HEK293 (cell line): ENCODE measurements around the gene PERM1.

Experiments used
- CTCF ChIA-PET: fragments of 350-600 bp; formaldehyde crosslinking; extraction: SDS; loops from one replicate; lab custom pipeline; 2021; ENCODE audit warnings: antibody characterized with exemption; lab: Yijun Ruan, JAX
- POLR2A ChIA-PET: fragments of 300-600 bp; formaldehyde crosslinking; extraction: SDS; loops from one replicate; lab custom pipeline; 2020; ENCODE audit warnings: antibody characterized with exemption, inconsistent platforms; lab: Yijun Ruan, JAX
- H3K27ac ChIP-seq: fragments of 200-500 bp; sonication (Bioruptor generic); 2 replicates; pipeline ENCODE4 v1.5.1; 2014; ENCODE audit warnings: low read depth, low read length, control low read depth, inconsistent platforms; ENCODE audit errors: extremely low read depth
- H3K36me3 ChIP-seq, 2 experiments: fragments of 200-500 bp in 1 of 2; sonication (Bioruptor generic) in 1 of 2; 1 replicate in 1 of 2; 2 replicates in 1 of 2; pipeline ENCODE4 v1.5.1; 2014 to 2017; ENCODE audit warnings: inconsistent platforms in 2 of 2, low read length in 2 of 2; ENCODE audit not compliant: control insufficient read depth in 2 of 2, insufficient read depth in 1 of 2
- H3K4me1 ChIP-seq: fragments of 200-500 bp; sonication (Bioruptor generic); 2 replicates; pipeline ENCODE4 v1.5.1; 2014; ENCODE audit warnings: mild to moderate bottlenecking, low read length, inconsistent platforms; ENCODE audit not compliant: control insufficient read depth, insufficient read depth
- H3K4me3 ChIP-seq: 2 replicates; pipeline ENCODE4 v1.5.1; 2011; ENCODE audit warnings: low read depth, mild to moderate bottlenecking, control low read depth, low read length, moderate library complexity
- H3K9me3 ChIP-seq: fragments of 200-500 bp; sonication (Bioruptor generic); 2 replicates; pipeline ENCODE4 v1.5.1; 2014; ENCODE audit warnings: low read depth, low read length, inconsistent platforms; ENCODE audit not compliant: control insufficient read depth, insufficient read depth
- GLI2 ChIP-seq: fragments of 450-650 bp; formaldehyde crosslinking; IDR thresholded peaks from 2 replicates; pipeline ENCODE4; 2017; ENCODE audit warnings: missing biosample characterization, missing genetic modification characterization, low read depth, borderline replicate concordance
- KLF1 ChIP-seq: fragments of 450-650 bp; formaldehyde crosslinking; IDR thresholded peaks from 2 replicates; pipeline ENCODE4 v1.5.1; 2016; ENCODE audit warnings: missing biosample characterization, missing genetic modification characterization
- REST ChIP-seq: fragments of 450-650 bp; formaldehyde crosslinking; IDR thresholded peaks from 2 replicates; pipeline ENCODE4 v1.5.1; 2016; ENCODE audit warnings: missing biosample characterization, missing genetic modification characterization
- SALL2 ChIP-seq: fragments of 450-650 bp; formaldehyde crosslinking; IDR thresholded peaks from 2 replicates; pipeline ENCODE4 v1.5.0; 2017; ENCODE audit warnings: missing biosample characterization, mild to moderate bottlenecking, missing genetic modification characterization, borderline replicate concordance
- SP2 ChIP-seq: fragments of 450-650 bp; formaldehyde crosslinking; IDR thresholded peaks from 2 replicates; pipeline ENCODE4 v1.5.1; 2016; ENCODE audit warnings: missing biosample characterization, missing genetic modification characterization
- TRIM28 ChIP-seq: IDR thresholded peaks from 2 replicates; pipeline ENCODE4 v1.6.1; 2011; ENCODE audit warnings: low read length, control low read depth, borderline replicate concordance
- ZBTB20 ChIP-seq: fragments of 450-650 bp; formaldehyde crosslinking; IDR thresholded peaks from 2 replicates; pipeline ENCODE4 v1.5.1; 2016; ENCODE audit warnings: missing biosample characterization, missing genetic modification characterization
- ZBTB21 ChIP-seq: fragments of 450-650 bp; formaldehyde crosslinking; IDR thresholded peaks from 2 replicates; pipeline ENCODE4 v1.5.1; 2017; ENCODE audit warnings: missing biosample characterization, missing genetic modification characterization
- ZFP37 ChIP-seq: fragments of 450-650 bp; formaldehyde crosslinking; IDR thresholded peaks from 2 replicates; pipeline ENCODE4 v1.5.1; 2016; ENCODE audit warnings: missing biosample characterization, missing genetic modification characterization
- ZNF169 ChIP-seq: fragments of 450-650 bp; formaldehyde crosslinking; IDR thresholded peaks from 2 replicates; pipeline ENCODE4 v1.5.1; 2016; ENCODE audit warnings: missing biosample characterization, missing genetic modification characterization
- ZNF18 ChIP-seq: fragments of 450-650 bp; formaldehyde crosslinking; IDR thresholded peaks from 2 replicates; pipeline ENCODE4 v1.5.1; 2016; ENCODE audit warnings: missing biosample characterization, missing genetic modification characterization
- ZNF223 ChIP-seq: fragments of 450-650 bp; formaldehyde crosslinking; IDR thresholded peaks from 2 replicates; pipeline ENCODE4 v1.5.1; 2016; ENCODE audit warnings: missing biosample characterization, missing genetic modification characterization
- ZNF24 ChIP-seq: fragments of 450-650 bp; formaldehyde crosslinking; IDR thresholded peaks from 2 replicates; pipeline ENCODE4 v1.5.1; 2016; ENCODE audit warnings: missing biosample characterization, missing genetic modification characterization
- ZNF280C ChIP-seq: fragments of 450-650 bp; formaldehyde crosslinking; IDR thresholded peaks from 2 replicates; pipeline ENCODE4 v1.5.1; 2016; ENCODE audit warnings: missing biosample characterization, missing genetic modification characterization
- ZNF280D ChIP-seq: fragments of 450-650 bp; formaldehyde crosslinking; IDR thresholded peaks from 2 replicates; pipeline ENCODE4 v1.5.1; 2016; ENCODE audit warnings: missing biosample characterization, missing genetic modification characterization
- ZNF354C ChIP-seq: fragments of 450-650 bp; formaldehyde crosslinking; IDR thresholded peaks from 2 replicates; pipeline ENCODE4 v1.5.1; 2016; ENCODE audit warnings: missing biosample characterization, missing genetic modification characterization, low read depth, borderline replicate concordance
- ZNF423 ChIP-seq: fragments of 450-650 bp; formaldehyde crosslinking; IDR thresholded peaks from 2 replicates; pipeline ENCODE4 v1.5.1; 2016; ENCODE audit warnings: missing biosample characterization, missing genetic modification characterization
- ZNF449 ChIP-seq: fragments of 450-650 bp; formaldehyde crosslinking; IDR thresholded peaks from 2 replicates; pipeline ENCODE4 v1.5.1; 2017; ENCODE audit warnings: missing biosample characterization, mild to moderate bottlenecking, missing genetic modification characterization, moderate library complexity
- ZNF560 ChIP-seq: fragments of 450-650 bp; formaldehyde crosslinking; IDR thresholded peaks from 2 replicates; pipeline ENCODE4 v1.5.1; 2017; ENCODE audit warnings: missing biosample characterization, missing genetic modification characterization, borderline replicate concordance
- ZNF580 ChIP-seq: fragments of 450-650 bp; formaldehyde crosslinking; IDR thresholded peaks from 2 replicates; pipeline ENCODE4 v1.5.1; 2016; ENCODE audit warnings: missing biosample characterization, missing genetic modification characterization
- ZNF658 ChIP-seq: fragments of 450-650 bp; formaldehyde crosslinking; IDR thresholded peaks from 2 replicates; pipeline ENCODE4; 2016; ENCODE audit warnings: missing biosample characterization, missing genetic modification characterization
- ZNF701 ChIP-seq: fragments of 450-650 bp; formaldehyde crosslinking; IDR thresholded peaks from 2 replicates; pipeline ENCODE4 v1.5.1; 2016; ENCODE audit warnings: missing biosample characterization, missing genetic modification characterization
- ZNF768 ChIP-seq: fragments of 450-650 bp; formaldehyde crosslinking; IDR thresholded peaks from 2 replicates; pipeline ENCODE4 v1.5.1; 2018; ENCODE audit warnings: missing biosample characterization, mild to moderate bottlenecking, missing genetic modification characterization
- ZSCAN23 ChIP-seq: fragments of 450-650 bp; formaldehyde crosslinking; IDR thresholded peaks from 2 replicates; pipeline ENCODE4 v1.5.1; 2016; ENCODE audit warnings: missing biosample characterization, missing genetic modification characterization

Gene PERM1

GRCh38 chr1:940107-941014 is 41.5 kb downstream of the PERM1 start:
- H3K27ac ChIP-seq: peak overlapping the region; percentile 98
- peaks cover 0 to 38% of the 10 kb centered on the region in 2 experiments; a peak in 1 of 3 replicates for H3K36me3 ChIP-seq
- CTCF ChIA-PET: interaction anchor here (0.7 to 3.0 kb wide), 12 partner anchors 9 to 226 kb away, joined by 3 to 17 read pairs (median 4); no protein-coding TSS in a partner anchor
- no peaks in the 10 kb centered on the region for H3K9me3 ChIP-seq
- POLR2A ChIA-PET: interaction anchor here (0.9 to 9.4 kb wide), 13 partner anchors 9 to 61 kb away, joined by 3 to 111 read pairs (median 7); partner anchors contain the start of genes HES4, PLEKHN1 and SAMD11
- H3K4me3 ChIP-seq: peak overlapping the region; percentile 30
- H3K4me1 ChIP-seq: peaks cover 52% of the 10 kb centered on the region
- no peak for TF ChIP-seq REST (tag by site-specific recombination)
- TF ChIP-seq ZBTB20 (tag by site-specific recombination): no peak
- no peak for TF ChIP-seq ZBTB21 (tag by site-specific recombination)
- no peak for TF ChIP-seq ZNF223
- TF ChIP-seq SALL2 (tag by site-specific recombination): no peak
- no peak for TF ChIP-seq ZNF354C (tag by site-specific recombination)
- TF ChIP-seq ZNF701 (tag by site-specific recombination): no peak
- TF ChIP-seq TRIM28: no peak
- TF ChIP-seq SP2 (tag by site-specific recombination): peak; percentile 57
- peak; percentile 71 for TF ChIP-seq ZNF423 (tag by site-specific recombination)
- TF ChIP-seq ZNF24 (tag by site-specific recombination): 0 out of 2 replicates have a peak, but pooled peaks have one; percentile 57
- no peak for TF ChIP-seq ZNF280C (tag by site-specific recombination)
- no peak for TF ChIP-seq ZFP37 (tag by site-specific recombination)
- TF ChIP-seq ZNF169 (tag by site-specific recombination): no peak
- no peak for TF ChIP-seq ZSCAN23
- 0 out of 2 replicates have a peak, but pooled peaks have one; percentile 53 for TF ChIP-seq GLI2
- TF ChIP-seq ZNF560: no peak
- TF ChIP-seq ZNF280D (tag by site-specific recombination): no peak
- no peak for TF ChIP-seq ZNF768 (tag by site-specific recombination)
- peak; percentile 74 for TF ChIP-seq KLF1 (tag by site-specific recombination)
- no peak for TF ChIP-seq ZNF580 (tag by site-specific recombination)
- no peak for TF ChIP-seq ZNF658
- TF ChIP-seq ZNF449 (tag by site-specific recombination): peak; percentile 95
- TF ChIP-seq ZNF18 (tag by site-specific recombination): no peak
